Dermis microvascular lymphatic vessel endothelial cell (primary cell): ENCODE data around the gene ADGRL3. TPM values are rescaled to one million over a fixed set of nuclear protein-coding genes. Genes with fewer than 3 reads are reported as not detected.
"Not testable (repeated sequence)": the region's sequence is repeated elsewhere in the genome, so short reads cannot be mapped to it uniquely, and the experiment has no call there.

Experiments used
- DNase-seq, 2 donors: peaks; one replicate each; pipeline versions ENCODE4 v3.0.0 to v3.0.0-alpha.2; 2010; ENCODE audit warnings: low read depth in 2 of 2
- total RNA-seq: library from RNA; depleted of rRNA; stranded (reverse); fragments of >200 nt; gene quantifications from 2 replicates; pipeline ENCODE4 v1.2.1, GENCODE V29; 2014

The ADGRL3 gene
- total RNA-seq, 1 donor from 2014 or later = 0.13 TPM

GRCh38 chr4:61752617-61753016 lies 552.5 kb downstream of the ADGRL3 start:
- DNase-seq = no peak

GRCh38 chr4:61753739-61754138 lies 553.6 kb downstream of the ADGRL3 start:
- no peak for DNase-seq

DNA sequence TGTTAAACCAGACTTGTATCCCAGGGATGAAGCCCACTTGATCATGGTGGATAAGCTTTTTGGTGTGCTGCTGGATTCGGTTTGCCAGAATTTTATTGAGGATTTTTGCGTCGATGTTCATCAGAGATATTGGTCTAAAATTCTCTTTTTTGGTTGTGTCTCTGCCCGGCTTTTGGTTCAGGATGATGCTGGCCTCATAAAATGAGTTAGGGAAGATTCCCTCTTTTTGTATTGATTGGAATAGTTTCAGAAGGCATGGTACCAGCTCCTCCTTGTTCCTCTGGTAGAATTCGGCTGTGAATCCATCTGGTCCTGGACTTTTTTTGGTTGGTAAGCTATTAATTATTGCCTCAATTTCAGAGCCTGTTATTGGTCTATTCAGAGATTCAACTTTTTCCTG lies 556.8 kb downstream of the ADGRL3 start:
- not testable (repeated sequence) for DNase-seq

GRCh38 chr4:61757983-61758382 lies 557.9 kb downstream of the ADGRL3 start:
- DNase-seq = not testable (repeated sequence)

- not testable (repeated sequence) for DNase-seq
Observed at GRCh38 chr4:61758596-61758995, 558.5 kb downstream of the ADGRL3 start.

GRCh38 chr4:61759245-61759644 lies 559.1 kb downstream of the ADGRL3 start:
- DNase-seq = not testable (repeated sequence)

- not testable (repeated sequence) for DNase-seq
Observed at GRCh38 chr4:61759885-61760284, 559.8 kb downstream of the ADGRL3 start.

DNA sequence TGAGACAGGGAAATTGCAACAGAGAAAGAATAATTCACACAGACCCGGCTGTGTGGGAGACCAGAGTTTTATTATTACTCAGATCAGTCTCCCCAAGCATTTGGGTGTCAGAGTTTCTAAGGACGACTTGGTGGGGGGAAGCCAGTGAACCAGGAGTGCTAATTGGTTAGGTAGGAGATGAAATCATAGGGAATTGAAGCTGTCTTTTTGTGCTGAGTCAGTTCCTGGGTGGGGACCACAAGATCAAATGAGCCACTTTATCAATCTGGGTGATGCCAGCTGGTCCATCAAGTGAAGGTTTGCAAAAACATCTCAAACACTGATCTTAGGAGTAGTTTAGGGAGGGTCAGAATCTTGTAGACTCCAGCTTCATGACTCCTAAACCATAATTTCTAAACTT lies 560.7 kb downstream of the ADGRL3 start:
- no peak for DNase-seq

- no peak for DNase-seq
Observed at GRCh38 chr4:61762722-61763627, 562.8 kb downstream of the ADGRL3 start.

GRCh38 chr4:61763682-61764081 lies 563.6 kb downstream of the ADGRL3 start:
- no peak for DNase-seq

GRCh38 chr4:61764090-61764489 lies 564.0 kb downstream of the ADGRL3 start:
- DNase-seq = not testable (repeated sequence)

DNA sequence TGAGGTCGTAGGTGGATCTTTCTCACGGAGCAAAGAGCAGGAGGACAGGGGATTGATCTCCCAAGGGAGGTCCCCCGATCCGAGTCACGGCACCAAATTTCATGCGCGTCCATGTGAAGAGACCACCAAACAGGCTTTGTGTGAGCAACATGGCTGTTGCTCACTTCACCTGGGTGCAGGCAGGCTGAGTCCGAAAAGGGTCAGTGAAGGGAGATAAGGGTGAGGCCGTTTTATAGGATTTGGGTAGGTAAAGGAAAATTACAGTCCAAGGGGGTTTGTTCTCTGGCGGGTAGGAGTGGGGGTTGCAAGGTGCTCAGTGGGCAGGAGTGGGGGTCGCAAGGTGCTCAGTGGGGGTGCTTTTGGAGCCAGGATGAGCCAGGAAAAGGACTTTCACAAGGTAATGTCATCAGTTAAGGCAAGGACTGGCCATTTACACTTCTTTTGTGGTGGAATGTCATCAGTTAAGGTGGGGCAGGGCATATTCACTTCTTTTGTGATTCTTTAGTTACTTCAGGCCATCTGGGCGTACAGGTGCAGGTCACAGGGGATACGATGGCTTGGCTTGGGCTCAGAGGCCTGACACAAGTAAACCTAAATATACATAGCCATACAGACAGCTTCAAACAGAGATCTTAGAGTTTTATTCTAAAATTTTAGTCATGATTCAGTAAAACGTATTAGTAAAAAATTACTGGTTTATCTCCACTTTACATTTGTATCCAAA lies 569.5 kb downstream of the ADGRL3 start:
- not testable (repeated sequence) for DNase-seq

DNA sequence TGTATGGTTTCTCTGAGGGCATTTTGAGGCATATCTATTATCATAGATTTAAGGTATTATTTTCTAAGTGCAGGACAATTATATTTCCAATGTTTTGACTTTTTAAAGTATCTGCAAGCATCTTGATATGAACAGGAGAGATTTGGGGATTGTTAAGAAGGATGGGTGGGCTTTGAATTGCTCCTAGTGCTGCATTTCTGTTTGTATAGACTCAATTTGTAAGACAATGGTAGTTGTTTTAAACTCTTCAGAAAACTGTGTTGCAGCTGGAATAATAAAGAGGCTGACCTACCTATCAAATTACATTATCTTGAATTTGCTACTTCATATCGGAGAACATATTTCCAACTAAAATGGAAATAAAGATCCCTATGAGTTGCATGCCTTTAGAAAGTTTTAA lies 570.3 kb downstream of the ADGRL3 start:
- no peak for DNase-seq

GRCh38 chr4:61771056-61771455 lies 570.9 kb downstream of the ADGRL3 start:
- DNase-seq = no peak

GRCh38 chr4:61772126-61772525 lies 572.0 kb downstream of the ADGRL3 start:
- no peak for DNase-seq

GRCh38 chr4:61773655-61774245 lies 573.6 kb downstream of the ADGRL3 start:
- DNase-seq = no peak

DNA sequence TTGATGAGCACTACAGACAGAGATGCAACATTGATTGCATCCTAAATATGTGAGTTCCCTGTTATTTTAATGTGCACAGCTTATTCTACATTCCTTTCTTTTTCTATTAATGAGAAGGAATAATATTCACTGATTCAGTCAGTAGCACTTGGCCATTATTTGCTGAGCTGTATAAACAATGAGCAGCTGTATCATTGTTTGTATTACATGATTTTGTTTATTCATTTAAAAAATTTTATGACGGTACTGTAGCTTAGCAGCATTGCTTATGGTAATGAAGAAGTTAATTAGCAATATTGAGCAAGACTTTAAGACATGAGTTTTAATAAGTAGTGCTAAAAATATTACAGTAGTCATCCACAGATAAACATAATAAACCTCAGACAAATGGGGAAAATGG lies 582.0 kb downstream of the ADGRL3 start:
- no peak for DNase-seq

- DNase-seq = no peak
Observed at GRCh38 chr4:61783050-61783449, 582.9 kb downstream of the ADGRL3 start.

- no peak for DNase-seq
Observed at GRCh38 chr4:61785761-61786160, 585.6 kb downstream of the ADGRL3 start.

- no peak for DNase-seq
Observed at GRCh38 chr4:61786211-61786610, 586.1 kb downstream of the ADGRL3 start.

- no peak for DNase-seq
Observed at GRCh38 chr4:61795998-61796397, 595.9 kb downstream of the ADGRL3 start.

DNA sequence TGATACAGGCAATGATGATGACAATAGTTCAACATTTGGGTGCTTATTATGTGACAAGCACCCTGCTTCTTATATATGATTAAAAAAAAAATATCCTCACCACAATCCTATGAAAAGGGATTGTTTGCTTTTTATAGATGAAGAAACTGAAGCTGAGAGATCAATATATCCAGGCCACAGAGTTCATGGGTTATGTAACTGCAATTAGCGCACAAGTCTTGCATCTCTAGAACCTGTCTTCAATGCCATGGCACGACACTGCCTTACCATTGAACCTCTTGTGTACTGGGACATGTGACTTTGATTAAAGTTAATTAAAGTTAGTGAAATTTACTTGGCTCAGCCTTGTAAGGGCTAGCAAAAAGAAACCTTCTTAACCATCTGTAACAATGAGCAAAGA lies 599.7 kb downstream of the ADGRL3 start:
- no peak for DNase-seq
